Chondrocyte (in vitro differentiated cells): Measurements from ENCODE around the gene TNPO3. TPM values are rescaled to one million over a fixed set of nuclear protein-coding genes. Genes with fewer than 3 reads are reported as not detected.

ENCODE experiments used
- DNase-seq: peaks from one replicate; pipeline ENCODE4 v3.0.0; 2021; ENCODE audit warnings: mixed read lengths, low spot score
- H3K27ac Mint-ChIP-seq: one replicate; pipeline ENCODE4 v1.8.0; 2021; ENCODE audit warnings: mild to moderate bottlenecking, moderate library complexity, mixed read lengths; ENCODE audit not compliant: unreplicated experiment
- H3K27me3 Mint-ChIP-seq: 2 replicates; pipeline ENCODE4 v1.8.0; 2021; ENCODE audit warnings: low read depth, mixed read lengths
- H3K36me3 Mint-ChIP-seq: 2 replicates; pipeline ENCODE4 v1.8.0; 2021; ENCODE audit warnings: low read depth, mixed read lengths
- H3K4me1 Mint-ChIP-seq: 2 replicates; pipeline ENCODE4 v1.8.0; 2021; ENCODE audit warnings: low read depth, mild to moderate bottlenecking, mixed read lengths
- H3K4me3 Mint-ChIP-seq: one replicate; pipeline ENCODE4 v1.8.0; 2021; ENCODE audit warnings: mild to moderate bottlenecking, moderate library complexity, mixed read lengths; ENCODE audit not compliant: unreplicated experiment
- H3K9me3 Mint-ChIP-seq: 2 replicates; pipeline ENCODE4 v1.8.0; 2021; ENCODE audit warnings: low read depth, mixed read lengths
- CTCF ChIP-seq: fragments of 200-600 bp; sonication (generic); IDR thresholded peaks from 2 replicates; pipeline ENCODE4 v1.5.0; 2021; ENCODE audit warnings: antibody characterized with exemption, mild to moderate bottlenecking, moderate library complexity
- total RNA-seq: library from RNA; stranded (reverse); gene quantifications from 3 replicates; pipeline ENCODE4 v1.2.1, GENCODE V29; 2021

Gene TNPO3
- total RNA-seq, 1 donor from 2014 or later, result 44.0 TPM

- peaks cover 15% of the 10 kb centered on the region for H3K4me1 Mint-ChIP-seq
- no peak for TF ChIP-seq CTCF
- peaks cover 39% of the 10 kb centered on the region for H3K36me3 Mint-ChIP-seq
These were observed 93.8 kb downstream of the TNPO3 start for GRCh38 chr7:128961030-128961659.

GRCh38 chr7:128959296-128959695, 95.6 kb downstream of the TNPO3 start:
- no peak for DNase-seq
- Mint-ChIP-seq H3K4me3 (no peak overlapping the region), H3K36me3 (peaks cover 30% of the 10 kb centered on the region), H3K4me1 (peaks cover 15% of the 10 kb centered on the region), H3K27me3 (no peaks in the 10 kb centered on the region), H3K9me3 (no peaks in the 10 kb centered on the region), H3K27ac (no peak overlapping the region)
- no peak for TF ChIP-seq CTCF

More at GRCh38 chr7:128961030-128961659, 93.8 kb downstream of the TNPO3 start:
- Mint-ChIP-seq H3K9me3 (no peaks in the 10 kb centered on the region), H3K27ac (no peak overlapping the region), H3K4me3 (no peak overlapping the region), H3K27me3 (no peaks in the 10 kb centered on the region)
- no peak for DNase-seq

GRCh38 chr7:128955981-128956380, 98.9 kb downstream of the TNPO3 start:
- peaks cover 31% of the 10 kb centered on the region for H3K36me3 Mint-ChIP-seq
- no peak for DNase-seq
- H3K27me3 Mint-ChIP-seq, result no peaks in the 10 kb centered on the region
- H3K4me1 Mint-ChIP-seq, result no peaks in the 10 kb centered on the region
- no peaks in the 10 kb centered on the region for H3K9me3 Mint-ChIP-seq
- no peak overlapping the region for H3K4me3 Mint-ChIP-seq
- no peak overlapping the region for H3K27ac Mint-ChIP-seq
- no peak for TF ChIP-seq CTCF

- Mint-ChIP-seq H3K9me3 (no peaks in the 10 kb centered on the region), H3K36me3 (peaks cover 30% of the 10 kb centered on the region), H3K27me3 (no peaks in the 10 kb centered on the region), H3K4me3 (no peak overlapping the region), H3K4me1 (no peaks in the 10 kb centered on the region), H3K27ac (no peak overlapping the region)
- TF ChIP-seq CTCF, result no peak
- no peak for DNase-seq
These were observed 99.8 kb downstream of the TNPO3 start for GRCh38 chr7:128954830-128955802.

GRCh38 chr7:128954150-128954549, 100.8 kb downstream of the TNPO3 start:
- Mint-ChIP-seq H3K9me3 (no peaks in the 10 kb centered on the region), H3K4me1 (no peaks in the 10 kb centered on the region), H3K27ac (no peak overlapping the region), H3K36me3 (peaks cover 23% of the 10 kb centered on the region), H3K27me3 (no peaks in the 10 kb centered on the region), H3K4me3 (no peak overlapping the region)
- no peak for TF ChIP-seq CTCF
- no peak for DNase-seq
